Measurements from ENCODE around the gene PKD2. TPM values are rescaled to one million over a fixed set of nuclear protein-coding genes. Genes with fewer than 3 reads are reported as not detected.

The PKD2 gene
- total RNA-seq, 2 experiments from 2014 or later: 3.8 to 4.5 TPM

DNA sequence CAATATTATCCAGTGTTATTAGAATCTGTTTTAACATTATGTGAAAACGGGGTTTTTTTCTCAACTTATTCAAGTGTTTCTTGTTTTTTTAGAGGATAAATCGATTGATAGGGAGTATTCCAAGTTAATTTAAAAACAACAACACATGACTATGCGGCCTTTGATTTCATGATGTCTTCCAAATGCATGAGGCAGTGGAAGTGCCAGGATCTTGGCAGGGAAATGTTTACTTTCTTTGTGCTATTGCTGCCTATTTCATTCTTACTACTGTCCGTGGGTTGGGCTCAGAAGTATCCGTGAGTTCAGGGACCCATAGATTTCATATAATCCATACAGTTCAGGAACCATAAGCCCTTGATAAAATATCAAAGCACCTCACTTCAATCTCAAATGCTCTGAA, 86.4 kb downstream of the PKD2 start:
- Histone ChIP-seq H4K20me1 (ENCODE audit: insufficient read depth, low read length) (no peaks in the 10 kb centered on the region), H3K4me2 (ENCODE audit: low read length) (no peak overlapping the region)

DNA sequence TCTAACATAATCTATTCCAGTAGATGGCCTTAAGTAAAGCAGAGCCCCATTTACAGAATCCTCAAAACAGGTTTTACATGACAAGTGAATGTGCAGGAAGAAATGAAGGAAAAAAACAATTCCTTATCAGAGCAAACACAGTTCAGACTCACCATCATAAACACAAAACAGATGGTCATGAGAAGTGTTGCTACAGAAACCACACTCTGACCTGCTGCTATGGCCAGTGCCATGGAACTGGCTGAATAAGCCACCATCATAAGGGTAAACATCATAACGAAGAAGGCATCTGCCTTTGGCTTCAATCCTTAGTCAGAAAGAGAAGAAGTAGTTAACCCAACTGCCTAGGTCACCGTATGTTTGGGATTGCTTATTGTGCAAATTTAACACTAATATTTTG, 89.9 kb downstream of the PKD2 start:
- H3K79me2 ChIP-seq (ENCODE audit: insufficient read depth, low read depth, low read length): no peaks in the 10 kb centered on the region
- ChIA-PET POLR2A (no interaction called here), CTCF (ENCODE audit: unreplicated experiment) (no interaction called here)
- DNase-seq (ENCODE audit: low spot score): no peak
- H3K9me3 ChIP-seq (ENCODE audit: low read length): no peaks in the 10 kb centered on the region
- TF ChIP-seq EZH2phosphoT487 (IDR thresholded peaks at IDR 0.05; ENCODE audit: borderline replicate concordance, low read depth, low read length): no peak
- TF ChIP-seq, protein P1, sequence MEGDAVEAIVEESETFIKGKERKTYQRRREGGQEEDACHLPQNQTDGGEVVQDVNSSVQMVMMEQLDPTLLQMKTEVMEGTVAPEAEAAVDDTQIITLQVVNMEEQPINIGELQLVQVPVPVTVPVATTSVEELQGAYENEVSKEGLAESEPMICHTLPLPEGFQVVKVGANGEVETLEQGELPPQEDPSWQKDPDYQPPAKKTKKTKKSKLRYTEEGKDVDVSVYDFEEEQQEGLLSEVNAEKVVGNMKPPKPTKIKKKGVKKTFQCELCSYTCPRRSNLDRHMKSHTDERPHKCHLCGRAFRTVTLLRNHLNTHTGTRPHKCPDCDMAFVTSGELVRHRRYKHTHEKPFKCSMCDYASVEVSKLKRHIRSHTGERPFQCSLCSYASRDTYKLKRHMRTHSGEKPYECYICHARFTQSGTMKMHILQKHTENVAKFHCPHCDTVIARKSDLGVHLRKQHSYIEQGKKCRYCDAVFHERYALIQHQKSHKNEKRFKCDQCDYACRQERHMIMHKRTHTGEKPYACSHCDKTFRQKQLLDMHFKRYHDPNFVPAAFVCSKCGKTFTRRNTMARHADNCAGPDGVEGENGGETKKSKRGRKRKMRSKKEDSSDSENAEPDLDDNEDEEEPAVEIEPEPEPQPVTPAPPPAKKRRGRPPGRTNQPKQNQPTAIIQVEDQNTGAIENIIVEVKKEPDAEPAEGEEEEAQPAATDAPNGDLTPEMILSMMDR (conservative IDR thresholded peaks at IDR 0.05; ENCODE audit: low read length): no peak
- no peaks in the 10 kb centered on the region for H4K20me1 ChIP-seq (ENCODE audit: insufficient read depth, low read length)
- H3K9me2 ChIP-seq (ENCODE audit: insufficient read depth, low read length): no peaks in the 10 kb centered on the region
- H3K4me2 ChIP-seq (ENCODE audit: low read length): no peak overlapping the region
- H3K27ac ChIP-seq (ENCODE audit: low read depth, low read length, poor library complexity, severe bottlenecking): no peak overlapping the region
- BruUV-seq (replicated peaks): no TSS peak
- H3K36me3 ChIP-seq (ENCODE audit: insufficient read depth, low read length): no peaks in the 10 kb centered on the region
- no peak overlapping the region for H2AFZ ChIP-seq (ENCODE audit: low read length)
- H3K4me1 ChIP-seq (ENCODE audit: insufficient read depth, low read length, poor library complexity, severe bottlenecking): no peaks in the 10 kb centered on the region
- intact Hi-C loops (cut with micrococcal nuclease; ENCODE audit: unreplicated experiment): no loop called here
- H3K4me3 ChIP-seq (ENCODE audit: low read depth, low read length, poor library complexity, severe bottlenecking): no peak overlapping the region

More for the DNA sequence above, 86.4 kb downstream of the PKD2 start:
- H3K27ac ChIP-seq (ENCODE audit: low read depth, low read length, poor library complexity, severe bottlenecking): no peak overlapping the region
- H3K9me3 ChIP-seq (ENCODE audit: low read length): no peaks in the 10 kb centered on the region
- no peaks in the 10 kb centered on the region for H3K79me2 ChIP-seq (ENCODE audit: insufficient read depth, low read depth, low read length)
- H3K4me1 ChIP-seq (ENCODE audit: insufficient read depth, low read length, poor library complexity, severe bottlenecking): no peaks in the 10 kb centered on the region
- no TSS peak for BruUV-seq (replicated peaks)
- H2AFZ ChIP-seq (ENCODE audit: low read length): no peak overlapping the region
- H3K4me3 ChIP-seq (ENCODE audit: low read depth, low read length, poor library complexity, severe bottlenecking): no peak overlapping the region
- TF ChIP-seq, protein P1 (conservative IDR thresholded peaks at IDR 0.05; ENCODE audit: low read length): no peak
- no peak for TF ChIP-seq EZH2phosphoT487 (IDR thresholded peaks at IDR 0.05; ENCODE audit: borderline replicate concordance, low read depth, low read length)
- ChIA-PET CTCF (ENCODE audit: unreplicated experiment) (no interaction called here), POLR2A (no interaction called here)
- no peaks in the 10 kb centered on the region for H3K9me2 ChIP-seq (ENCODE audit: insufficient read depth, low read length)
- H3K36me3 ChIP-seq (ENCODE audit: insufficient read depth, low read length): no peaks in the 10 kb centered on the region
- DNase-seq (ENCODE audit: low spot score): no peak
- intact Hi-C loops (cut with micrococcal nuclease; ENCODE audit: unreplicated experiment): no loop called here

DNA sequence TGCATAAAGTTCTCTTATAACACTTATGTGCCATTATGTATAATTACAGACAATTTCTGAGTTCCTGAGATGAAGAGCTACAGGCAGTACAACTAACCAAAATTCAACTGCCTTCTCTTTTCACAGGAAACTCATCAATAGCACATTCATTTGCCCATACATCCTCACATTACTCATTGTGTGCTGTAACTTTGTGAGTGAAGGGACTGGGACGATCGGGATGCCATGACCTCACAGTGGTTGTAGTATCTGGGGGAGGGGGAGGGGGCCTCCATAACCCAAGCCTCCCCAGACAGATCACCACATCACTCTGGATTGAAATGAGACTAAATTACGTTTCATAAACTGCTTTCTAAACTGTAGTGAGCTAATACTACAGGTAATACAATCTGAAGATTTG, 90.3 kb downstream of the PKD2 start:
- H3K36me3 ChIP-seq (ENCODE audit: insufficient read depth, low read length): no peaks in the 10 kb centered on the region
- TF ChIP-seq, protein P1 (conservative IDR thresholded peaks at IDR 0.05; ENCODE audit: low read length): no peak
- TF ChIP-seq EZH2phosphoT487 (IDR thresholded peaks at IDR 0.05; ENCODE audit: borderline replicate concordance, low read depth, low read length): no peak
- H3K4me1 ChIP-seq (ENCODE audit: insufficient read depth, low read length, poor library complexity, severe bottlenecking): no peaks in the 10 kb centered on the region
- H4K20me1 ChIP-seq (ENCODE audit: insufficient read depth, low read length): no peaks in the 10 kb centered on the region
- DNase-seq (ENCODE audit: low spot score): no peak
- no peak overlapping the region for H3K4me3 ChIP-seq (ENCODE audit: low read depth, low read length, poor library complexity, severe bottlenecking)
- H3K4me2 ChIP-seq (ENCODE audit: low read length): no peak overlapping the region
- POLR2A ChIA-PET: no interaction called here
- H3K79me2 ChIP-seq (ENCODE audit: insufficient read depth, low read depth, low read length): no peaks in the 10 kb centered on the region
- CTCF ChIA-PET (ENCODE audit: unreplicated experiment): no interaction called here
- H2AFZ ChIP-seq (ENCODE audit: low read length): no peak overlapping the region
- intact Hi-C loops (cut with micrococcal nuclease; ENCODE audit: unreplicated experiment): no loop called here
- no peaks in the 10 kb centered on the region for H3K9me3 ChIP-seq (ENCODE audit: low read length)
- BruUV-seq (replicated peaks): no TSS peak
- no peaks in the 10 kb centered on the region for H3K9me2 ChIP-seq (ENCODE audit: insufficient read depth, low read length)
- H3K27ac ChIP-seq (ENCODE audit: low read depth, low read length, poor library complexity, severe bottlenecking): no peak overlapping the region

Measured in OCI-LY7 (cell line).